GM21723 (cell line): ENCODE measurements around the gene EFR3B.

Experiments
- ATAC-seq: cut with Tn5 transposase; IDR thresholded peaks from one replicate; pipeline ENCODE4 v1.9.1; 2021; ENCODE audit warnings: mild to moderate bottlenecking, moderate library complexity; ENCODE audit not compliant: unreplicated experiment

EFR3B gene

DNA sequence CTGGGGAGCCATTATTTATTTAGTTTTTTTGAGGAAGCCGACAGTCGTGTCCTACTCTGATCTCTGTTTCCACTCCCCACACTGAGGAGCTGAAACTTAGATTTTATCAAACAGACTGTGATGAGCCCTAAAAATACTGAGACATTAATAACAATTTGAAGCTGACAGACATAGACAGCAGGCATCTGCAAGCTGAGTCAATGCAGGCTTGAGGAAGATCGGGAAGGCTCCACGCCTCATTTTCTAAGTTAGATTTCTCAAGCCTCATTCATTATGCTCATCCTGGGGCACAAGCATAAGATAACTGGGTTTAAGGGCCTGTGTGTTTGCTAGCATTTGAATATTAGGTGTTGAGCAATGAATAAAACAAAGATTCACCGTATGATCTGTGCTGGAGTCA lies 26.3 kb downstream of the EFR3B start:
- ATAC-seq: no peak

DNA sequence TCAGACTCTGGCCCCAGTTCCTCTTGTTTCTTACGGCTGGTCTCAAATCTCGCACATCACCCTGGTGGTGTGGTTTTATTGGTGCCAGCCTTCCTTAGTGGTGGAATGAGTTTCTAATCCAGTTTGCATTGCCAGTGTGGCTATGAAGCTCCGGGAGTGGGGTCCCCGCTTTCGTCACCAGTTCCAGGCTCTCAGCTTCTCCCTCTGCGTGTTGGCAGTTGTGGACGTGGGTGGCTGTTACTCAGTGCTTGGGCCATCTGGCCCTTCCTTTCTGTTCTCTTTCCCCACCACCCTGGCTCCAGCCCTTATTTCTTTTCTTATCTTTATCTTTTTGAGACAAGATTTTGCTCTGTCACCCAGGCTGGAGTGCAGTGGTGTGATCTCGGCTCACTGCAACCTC lies 30.1 kb downstream of the EFR3B start:
- no peak for ATAC-seq

DNA sequence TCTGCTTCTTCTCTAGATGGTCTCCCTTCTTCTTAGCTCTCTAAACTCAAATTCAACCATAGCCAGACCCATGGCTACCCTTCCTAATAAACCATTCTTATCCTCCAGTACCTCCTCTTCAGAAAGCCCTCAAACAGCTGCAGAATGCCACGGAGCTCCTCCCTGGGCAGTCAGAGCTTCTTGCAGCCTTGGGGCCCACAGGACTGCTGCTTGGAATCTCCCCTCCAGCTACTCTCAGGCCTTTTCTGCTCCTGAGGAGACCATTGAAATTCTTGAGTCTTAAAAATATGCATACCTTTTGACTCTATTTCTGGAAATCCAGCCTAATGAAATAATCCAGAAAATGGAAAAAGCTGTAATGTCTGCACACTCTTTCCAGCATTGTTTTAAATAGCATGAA lies 30.7 kb downstream of the EFR3B start:
- ATAC-seq: no peak

DNA sequence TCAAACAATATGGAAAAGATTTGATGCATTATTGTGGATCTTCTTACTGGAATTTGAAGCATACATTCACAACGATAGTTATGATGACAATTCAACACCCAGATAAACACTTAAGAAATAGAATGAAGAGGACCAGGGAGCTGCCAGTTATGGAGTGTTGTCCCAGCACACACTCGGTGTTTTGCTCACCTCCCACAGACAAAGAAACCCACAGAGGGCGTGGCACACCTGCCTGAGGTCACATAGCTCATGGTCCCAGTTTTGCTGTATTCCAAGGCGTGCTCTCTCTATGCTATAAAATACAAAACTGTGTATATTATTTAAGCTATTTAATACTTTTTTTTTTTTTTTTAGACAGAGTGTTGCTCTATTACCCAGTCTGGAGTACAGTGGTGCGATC lies 31.1 kb downstream of the EFR3B start:
- ATAC-seq: no peak

DNA sequence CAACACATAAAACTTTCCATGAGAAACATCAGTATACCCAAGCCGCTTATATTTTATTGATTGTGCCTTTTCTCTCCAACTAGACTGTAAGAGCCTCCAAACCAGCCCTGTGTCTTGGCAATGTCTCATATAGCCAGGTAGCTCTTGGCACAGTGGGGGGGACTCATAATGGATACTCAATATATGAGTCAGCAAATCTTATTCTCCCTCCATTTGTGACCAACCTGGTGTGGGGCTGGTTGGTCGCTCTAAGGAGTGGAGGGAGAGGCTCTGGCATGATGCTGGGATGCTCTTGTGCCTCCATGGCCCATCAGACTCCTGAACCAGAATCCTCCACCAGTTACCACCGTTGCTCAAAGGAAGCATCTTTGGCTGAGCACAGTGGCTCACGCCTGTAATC lies 32.0 kb downstream of the EFR3B start:
- ATAC-seq: no peak

DNA sequence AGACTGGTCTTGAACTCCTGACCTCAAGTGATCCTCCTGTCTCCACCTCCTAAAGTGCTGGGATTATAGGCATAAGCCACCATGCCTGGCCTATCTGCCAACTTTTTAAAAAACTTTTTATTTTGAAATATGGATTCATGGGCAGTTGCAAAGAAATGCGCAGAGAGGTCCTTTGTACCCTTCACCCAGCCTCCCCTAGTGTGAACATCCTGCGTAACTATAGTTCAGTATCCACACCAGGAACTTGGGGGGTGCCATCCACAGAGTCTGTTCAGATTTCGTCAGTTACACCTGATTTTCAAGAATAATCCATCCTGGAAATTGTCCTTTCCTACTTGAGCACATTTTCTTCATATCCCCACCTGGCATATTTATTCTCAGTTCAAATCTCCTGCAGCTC lies 33.0 kb downstream of the EFR3B start:
- no peak for ATAC-seq

DNA sequence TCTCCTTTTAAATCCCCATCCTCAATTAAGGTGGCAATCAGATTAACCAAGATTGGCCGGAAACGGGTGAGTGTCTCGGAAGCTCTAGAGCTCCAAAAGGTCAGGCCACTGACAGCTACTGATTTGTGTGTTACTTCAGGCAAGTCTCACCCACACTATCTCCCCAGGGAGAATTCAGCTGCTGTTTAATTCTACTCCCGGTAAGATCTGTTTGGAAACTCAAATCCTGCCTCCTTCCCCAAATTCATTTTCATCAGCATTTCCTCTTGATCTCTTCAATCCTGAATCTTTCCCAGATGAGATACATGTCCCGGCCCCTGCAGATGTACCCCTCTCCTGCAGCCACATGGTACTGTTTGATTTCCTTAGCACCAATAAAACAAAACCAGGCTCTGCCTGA lies 34.9 kb downstream of the EFR3B start:
- ATAC-seq: no peak

DNA sequence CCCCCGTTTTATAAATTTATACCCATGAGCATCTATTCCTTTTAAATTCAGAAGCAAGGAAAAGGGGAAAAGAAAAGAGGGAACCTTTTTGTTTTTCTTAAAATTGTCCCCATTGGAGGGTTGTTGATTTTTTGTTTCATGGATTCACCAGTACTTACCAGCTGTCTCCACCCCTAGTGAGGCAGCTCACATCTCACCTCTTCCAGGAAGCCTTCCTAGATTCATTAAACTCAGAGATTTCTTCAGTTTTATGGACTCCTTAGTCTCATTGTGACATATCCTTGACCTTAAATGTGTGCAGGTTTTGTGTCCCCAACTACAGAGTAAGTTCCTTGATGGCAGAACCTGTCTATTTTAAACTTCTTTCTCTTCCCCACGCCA lies 35.9 kb downstream of the EFR3B start:
- no peak for ATAC-seq

DNA sequence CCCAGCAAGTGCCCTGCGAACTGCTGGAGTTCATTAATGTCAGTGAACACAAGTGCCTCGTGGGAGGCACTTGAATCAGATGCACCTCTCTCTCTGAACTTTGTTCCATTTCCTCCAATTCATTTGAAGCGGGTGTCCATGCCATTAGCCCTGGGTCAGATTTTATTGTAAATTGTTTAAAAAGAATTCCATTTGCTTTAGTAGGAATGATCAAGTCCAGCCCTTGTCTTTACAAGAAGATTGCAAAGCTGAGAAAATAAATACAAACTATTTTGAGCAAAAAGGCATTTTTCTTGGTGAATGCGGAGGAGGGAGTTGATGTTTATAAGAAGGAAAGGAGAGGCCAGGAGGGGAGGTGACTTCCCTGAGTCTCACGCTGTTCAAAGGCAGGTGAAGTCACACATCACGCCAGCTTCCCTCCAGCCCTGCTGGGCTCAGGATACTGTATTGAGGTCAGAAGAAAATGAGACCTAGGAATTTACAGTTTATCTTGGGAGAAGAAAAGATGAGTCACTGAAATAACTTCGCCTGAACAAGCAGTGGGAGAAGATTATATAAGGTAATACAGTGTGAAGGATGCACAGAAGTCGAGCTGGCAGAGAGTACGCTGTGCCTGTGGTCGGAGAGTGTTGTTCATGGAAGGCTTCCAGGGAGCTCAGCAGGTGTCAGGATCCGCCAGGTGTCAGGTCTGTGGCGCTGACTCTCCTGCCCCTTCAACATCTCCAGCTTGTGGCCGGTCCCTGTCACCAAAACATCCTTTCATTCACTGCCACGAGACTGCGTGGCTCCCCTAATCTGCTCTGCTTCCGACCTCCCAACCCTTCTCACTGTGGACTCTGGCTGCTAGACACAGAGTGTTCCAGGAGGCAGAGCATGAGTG lies 36.5 kb downstream of the EFR3B start:
- no peak for ATAC-seq

DNA sequence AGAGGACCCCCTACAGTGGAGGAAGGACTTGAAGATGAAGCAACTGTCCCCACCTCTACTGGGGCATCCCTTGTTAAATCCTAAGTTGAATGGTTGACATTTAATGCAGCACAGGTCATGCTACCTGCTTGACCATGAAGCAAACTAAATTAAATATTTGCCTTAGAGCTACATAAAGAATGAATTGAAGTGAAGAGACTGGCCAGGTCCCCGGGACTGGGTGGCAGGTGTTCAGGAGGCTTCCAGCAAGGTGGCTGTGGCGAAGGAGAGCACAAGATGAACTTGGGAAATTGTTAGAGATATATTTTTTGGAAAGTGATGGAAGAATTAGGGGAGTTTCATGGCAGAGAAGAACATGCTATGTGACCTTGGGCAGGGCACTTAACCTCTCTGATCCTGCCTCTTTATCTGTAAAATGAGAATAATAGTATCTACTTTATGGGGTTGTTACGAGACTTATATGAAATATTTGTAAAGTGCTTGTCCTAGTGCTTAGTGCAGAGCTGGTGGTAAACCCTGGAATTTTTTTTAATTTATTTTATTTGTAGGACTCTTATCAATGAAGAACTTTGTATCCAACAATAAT lies 37.3 kb downstream of the EFR3B start:
- no peak for ATAC-seq

DNA sequence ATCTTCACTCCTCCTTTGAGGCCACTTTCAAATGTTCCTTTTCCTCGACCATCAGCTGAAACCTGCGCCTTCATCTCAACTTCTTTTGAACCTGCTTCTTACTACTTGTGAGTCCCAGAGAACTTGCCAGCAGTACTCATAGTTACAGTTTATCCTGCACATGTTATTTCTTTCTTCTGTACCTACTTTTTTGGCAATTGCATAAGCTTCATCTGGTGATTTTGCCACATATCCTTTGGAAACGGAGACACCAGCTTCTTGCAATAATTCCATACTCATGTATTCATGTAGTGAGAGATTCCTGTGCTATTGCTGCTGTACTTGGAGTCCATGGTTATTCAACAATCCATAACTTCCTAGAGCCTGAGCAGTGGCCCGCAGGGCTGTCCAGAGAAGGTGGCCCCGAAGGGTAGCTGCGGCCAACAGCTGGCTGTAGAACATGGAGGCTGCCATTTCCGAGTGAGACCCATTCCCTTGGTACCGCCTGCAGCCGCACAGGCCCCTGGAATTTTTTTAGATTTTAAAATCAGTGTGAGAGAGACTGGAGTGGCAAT lies 39.4 kb downstream of the EFR3B start:
- ATAC-seq: no peak

DNA sequence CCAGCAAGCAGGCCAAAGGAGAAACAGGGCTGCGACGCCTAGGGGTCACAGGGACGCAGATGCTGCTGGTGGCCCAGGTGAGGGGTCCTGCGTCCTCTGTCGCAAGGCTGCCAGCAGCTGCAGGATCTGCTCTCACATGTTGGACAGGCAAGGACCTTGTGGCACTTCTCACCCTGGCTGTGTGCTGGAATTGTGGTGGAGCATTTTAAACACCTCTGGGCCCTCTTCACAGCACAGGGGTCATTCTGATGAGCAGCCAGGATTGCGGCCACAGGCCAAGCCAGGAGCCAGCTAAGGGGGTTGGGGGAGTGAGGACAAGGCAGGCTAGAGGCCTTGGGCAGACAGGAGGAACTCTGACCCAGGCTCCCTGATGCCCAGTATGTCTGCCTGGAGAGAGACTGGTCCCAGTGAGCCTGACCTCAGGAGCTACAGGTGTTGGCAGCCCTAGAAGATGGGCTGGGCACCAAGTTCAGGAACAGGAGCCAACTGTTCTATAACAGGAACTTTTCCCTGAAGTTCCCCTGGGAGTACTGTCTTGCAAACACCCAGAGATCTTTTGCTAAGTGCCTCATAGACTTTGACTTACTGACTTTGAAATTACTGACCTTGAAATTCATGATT lies 40.2 kb downstream of the EFR3B start:
- ATAC-seq: no peak

DNA sequence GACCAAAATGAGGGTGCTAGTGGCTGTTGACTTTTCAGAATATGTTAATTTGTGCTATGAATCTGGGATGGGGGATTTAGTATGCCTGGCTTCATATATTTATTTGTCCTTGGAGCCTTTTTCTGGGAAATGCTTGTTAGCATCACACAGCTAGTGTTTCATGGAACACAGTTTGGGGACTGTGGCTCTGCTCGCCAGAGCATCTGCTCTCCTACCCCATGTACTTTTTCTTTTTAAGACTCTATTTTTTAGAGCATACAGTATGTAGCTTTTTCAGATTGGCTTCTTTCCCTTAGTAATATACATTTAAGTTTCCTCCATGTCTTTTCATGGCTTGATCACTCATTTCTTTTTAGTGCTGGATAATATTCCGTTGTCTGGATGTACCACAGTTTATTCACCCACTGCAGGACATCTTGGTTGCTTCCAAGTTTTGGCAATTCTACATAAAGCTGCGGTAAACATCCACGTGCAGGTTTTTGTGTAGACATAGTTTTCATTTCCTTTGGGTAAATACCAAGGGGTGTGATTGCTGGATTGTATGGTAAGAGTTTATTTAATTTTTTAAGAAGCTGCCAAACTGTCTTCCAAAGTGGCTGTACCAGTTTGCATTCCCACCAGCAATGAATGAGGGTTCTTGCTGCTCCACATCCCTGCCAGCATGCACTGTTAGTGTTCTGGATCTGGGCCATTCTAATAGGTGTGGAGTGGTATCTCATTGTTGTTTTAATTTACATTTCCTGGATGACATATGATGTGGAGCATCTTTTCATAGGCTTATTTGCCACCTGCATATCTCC lies 44.1 kb downstream of the EFR3B start:
- no peak for ATAC-seq

DNA sequence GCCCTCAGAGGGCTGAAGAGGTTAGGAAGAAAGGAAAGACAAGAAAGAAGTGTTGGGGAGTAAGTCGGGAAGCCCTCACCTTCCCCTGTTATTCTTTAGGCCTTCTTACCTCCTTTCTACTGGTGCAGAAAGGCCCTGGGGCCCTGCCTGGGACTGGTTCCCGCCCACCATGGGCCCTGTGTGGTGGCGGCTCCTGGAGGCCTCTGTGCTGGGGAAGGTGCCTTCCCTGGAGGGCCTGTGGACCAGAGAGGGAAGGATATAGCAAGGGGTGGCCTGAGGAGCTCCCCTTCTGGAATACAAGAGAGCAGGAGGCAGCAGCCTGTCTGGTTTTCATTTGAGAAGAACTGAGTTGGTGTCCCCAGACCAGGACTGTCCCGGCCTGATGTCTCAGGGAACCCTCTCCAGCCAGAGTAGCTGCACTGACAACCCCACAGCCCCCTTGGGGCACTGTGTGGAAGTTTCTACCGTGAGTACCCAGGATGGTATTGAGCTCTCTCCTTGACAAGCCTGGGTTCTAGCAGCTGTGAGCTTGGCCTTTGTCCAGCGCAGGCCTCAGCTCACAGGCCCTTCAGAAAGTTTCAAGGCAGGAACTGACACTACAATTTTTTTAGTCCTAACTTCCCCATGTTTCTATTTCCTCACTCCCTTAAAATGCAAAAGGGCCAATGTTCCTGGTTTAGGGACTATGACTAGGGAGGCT lies 47.1 kb downstream of the EFR3B start:
- ATAC-seq: no peak

DNA sequence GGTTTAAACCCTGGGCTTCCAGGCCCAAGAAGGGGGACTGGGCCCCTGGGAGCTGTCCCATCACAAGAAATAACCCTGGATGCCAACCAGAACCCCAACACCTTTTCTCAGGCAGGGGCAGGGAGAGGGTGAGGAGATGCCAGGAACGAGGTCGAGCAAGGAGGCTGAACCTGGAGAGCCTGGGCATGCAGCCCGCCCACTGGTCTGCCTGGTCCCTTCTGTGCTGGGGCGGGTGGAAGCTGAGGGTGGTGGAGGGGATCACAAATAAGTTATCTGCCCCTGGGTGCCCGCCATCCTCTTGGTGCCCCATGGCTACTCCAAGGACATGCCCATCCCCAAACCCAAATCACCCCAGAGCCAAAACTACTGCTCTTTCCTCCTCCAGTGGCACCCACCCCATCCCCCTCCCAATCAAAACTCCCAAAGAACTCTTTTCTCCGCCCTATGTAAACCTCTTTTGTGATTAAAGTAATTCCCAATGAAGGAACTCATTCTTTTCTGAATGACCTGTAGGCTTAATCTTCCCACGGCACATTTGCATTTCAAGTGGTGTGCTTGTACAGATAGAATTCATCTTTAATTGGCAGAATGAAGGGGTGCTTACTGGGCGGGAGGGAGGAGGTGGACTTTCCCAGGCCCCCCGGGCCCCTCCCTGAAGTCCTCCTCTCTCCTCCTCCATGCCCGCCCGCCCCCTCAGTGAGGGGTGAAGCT lies 47.9 kb downstream of the EFR3B start:
- ATAC-seq: no peak

DNA sequence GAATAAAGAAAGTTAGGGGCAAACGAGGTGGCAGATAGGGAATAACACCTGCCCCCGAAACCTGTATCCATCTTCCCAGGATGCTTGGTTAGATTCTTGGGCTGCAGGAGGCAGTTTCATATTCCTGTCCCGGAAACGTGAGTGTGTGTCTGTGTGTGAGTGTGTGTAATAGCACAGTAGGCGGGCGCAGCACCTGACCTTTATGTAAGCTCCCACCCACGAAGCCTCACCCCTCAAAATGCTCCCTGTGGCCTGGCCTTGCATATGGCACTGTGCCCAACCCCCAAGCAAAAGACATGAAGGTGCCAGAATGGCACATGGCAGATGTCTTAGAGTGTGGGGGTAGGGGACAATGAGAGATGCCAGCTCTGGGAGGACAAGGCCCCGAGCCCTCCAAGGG lies 48.9 kb downstream of the EFR3B start:
- no peak for ATAC-seq

DNA sequence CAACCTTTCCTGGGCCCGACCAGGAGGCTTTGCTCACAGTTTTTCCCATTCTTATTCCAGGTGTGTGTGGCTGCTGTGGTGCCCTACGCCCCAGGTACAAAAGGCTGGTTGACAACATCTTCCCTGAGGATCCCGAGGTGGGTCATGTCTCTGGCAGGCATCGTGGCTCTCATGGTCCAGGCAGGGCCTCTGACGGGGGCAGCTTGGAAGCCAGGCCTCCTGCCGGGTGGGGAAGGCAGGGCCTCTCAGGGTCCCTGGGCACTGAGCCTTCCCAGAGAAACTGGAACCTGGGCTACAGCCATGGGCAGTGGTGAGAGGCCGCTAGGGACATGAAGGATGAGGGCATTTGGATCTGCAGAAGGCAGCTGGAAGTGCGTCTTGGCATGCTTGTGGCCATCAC lies 49.4 kb downstream of the EFR3B start:
- no peak for ATAC-seq

DNA sequence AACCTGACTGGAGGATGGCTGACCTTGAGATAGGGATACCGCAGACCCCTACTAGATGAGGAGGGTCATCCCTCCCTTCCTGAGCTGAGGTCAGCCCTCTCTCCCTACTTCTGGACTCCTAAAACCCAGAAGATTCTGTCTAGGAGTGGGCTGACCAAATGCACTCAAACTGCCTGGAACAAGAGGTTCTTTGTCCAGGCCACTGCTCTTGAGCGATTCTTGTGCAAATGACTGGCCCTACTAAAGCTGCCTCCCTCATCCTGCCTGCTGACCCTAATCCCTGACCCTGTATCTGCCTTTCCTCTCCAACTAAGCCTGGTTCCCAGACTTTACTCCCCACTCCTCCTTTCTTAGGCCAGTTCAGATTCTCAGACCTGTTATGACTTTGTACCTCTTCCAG lies 56.2 kb downstream of the EFR3B start:
- ATAC-seq: no peak

DNA sequence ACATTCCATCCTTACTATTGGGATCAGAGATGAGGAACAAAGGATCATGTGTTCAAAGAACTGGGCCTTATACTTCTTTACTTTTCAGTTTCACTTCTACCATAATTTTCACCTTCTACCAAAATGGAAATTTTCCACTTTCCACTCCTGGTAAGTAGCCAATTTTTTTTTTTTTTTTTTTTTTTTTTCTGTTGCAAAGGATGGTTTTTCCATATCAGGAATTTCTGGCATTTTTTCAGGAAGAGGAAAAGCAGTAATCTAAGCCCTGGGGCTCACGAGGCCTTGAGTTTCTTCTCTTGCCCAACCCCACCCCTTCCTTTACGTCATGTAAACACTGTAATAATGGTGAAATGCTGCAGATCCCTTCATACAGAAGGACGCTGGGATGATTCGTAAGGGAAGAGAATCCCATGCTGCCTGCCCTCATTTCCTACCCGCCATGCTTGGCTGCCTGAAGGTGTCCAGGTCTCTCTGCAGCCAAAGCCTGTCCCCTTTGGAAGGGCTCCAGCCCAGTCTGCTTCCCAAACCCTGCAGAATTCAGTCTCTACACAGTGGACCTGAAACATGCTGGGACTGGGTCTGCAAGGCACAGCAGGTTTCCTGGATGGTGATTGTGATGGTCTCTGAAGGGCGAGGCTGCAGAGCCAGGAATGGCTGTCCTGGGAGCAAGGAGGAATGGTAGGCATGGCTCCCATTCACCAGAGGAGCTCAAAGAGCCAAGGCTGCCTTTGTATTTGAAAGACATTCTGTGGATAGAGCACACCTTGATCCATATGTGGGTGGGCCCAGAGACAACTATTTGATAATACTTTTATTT lies 57.0 kb downstream of the EFR3B start:
- ATAC-seq: no peak
